GM21515 (cell line): ENCODE results near the gene RELN.
"Not testable (repeated sequence)": the region's sequence is repeated elsewhere in the genome, so short reads cannot be mapped to it uniquely, and the experiment has no call there.

Experiments used
- ATAC-seq: cut with Tn5 transposase; IDR thresholded peaks from one replicate; pipeline ENCODE4 v1.9.1; 2021; ENCODE audit not compliant: unreplicated experiment

RELN gene

DNA sequence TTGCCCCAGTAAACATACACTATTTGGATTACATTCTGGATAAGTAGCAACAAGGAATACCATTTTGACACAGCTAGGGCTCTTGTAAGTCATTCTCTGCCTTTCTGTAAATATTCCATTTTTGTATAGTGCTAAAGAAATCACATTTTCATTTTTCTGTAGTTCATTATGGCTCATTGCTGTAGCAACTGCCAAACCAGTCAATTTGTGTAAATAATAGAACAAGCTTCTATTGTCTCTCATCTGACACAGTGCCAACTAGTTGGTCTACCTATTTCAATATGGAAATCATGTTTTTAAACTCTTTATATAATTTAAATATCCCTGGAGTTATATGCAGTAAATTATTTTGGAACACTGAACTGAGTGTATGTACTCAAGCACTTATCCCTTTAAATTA, 193.7 kb downstream of the RELN start:
- ATAC-seq: no peak

DNA sequence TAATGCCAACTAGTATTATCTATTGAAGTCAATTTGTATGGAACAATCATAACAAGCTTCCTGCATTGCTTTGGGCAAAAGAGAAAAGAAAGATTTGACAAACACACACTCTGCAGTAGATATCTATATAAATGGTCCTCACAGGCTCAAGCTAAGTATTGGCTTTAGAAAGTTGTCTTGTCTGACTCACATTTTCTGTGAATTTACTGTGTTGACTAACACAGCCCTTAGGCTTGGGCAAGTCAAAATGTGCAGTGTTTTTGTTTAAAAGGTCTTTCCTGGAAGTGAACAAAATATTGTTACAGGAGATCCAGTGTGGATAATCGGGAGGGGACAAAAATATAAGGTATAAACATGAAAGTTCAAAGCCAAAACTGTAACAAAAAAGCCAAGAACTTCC, 194.4 kb downstream of the RELN start:
- ATAC-seq: no peak

GRCh38 chr7:103794424-103794823, 195.0 kb downstream of the RELN start:
- ATAC-seq: no peak

- no peak for ATAC-seq
Observed at GRCh38 chr7:103793614-103794013, 195.8 kb downstream of the RELN start.

GRCh38 chr7:103791894-103792293, 197.6 kb downstream of the RELN start:
- no peak for ATAC-seq

- not testable (repeated sequence) for ATAC-seq
Observed at GRCh38 chr7:103787041-103787440, 202.4 kb downstream of the RELN start.

GRCh38 chr7:103784646-103785286, 204.7 kb downstream of the RELN start:
- ATAC-seq: no peak

GRCh38 chr7:103781409-103781808, 208.0 kb downstream of the RELN start:
- no peak for ATAC-seq

GRCh38 chr7:103780561-103780960, 208.9 kb downstream of the RELN start:
- ATAC-seq: not testable (repeated sequence)

DNA sequence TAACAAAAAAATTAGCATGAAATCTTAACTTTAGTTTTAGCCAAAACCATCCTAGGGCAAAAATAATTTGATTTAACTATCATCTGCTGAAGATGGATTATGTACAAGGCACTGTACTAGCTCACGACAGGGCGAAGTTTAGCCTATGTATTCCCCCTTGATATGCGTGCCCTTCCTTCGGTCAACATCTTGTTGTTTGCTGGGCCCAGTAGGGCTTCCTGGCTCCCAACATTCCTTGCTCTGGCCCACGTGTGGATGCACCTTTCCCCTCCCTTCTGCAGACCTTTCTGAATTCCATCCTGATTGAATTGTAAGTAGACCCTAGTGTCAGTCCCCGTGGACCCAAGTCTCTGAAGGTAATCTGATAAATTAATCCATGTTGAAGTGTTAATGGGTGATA, 212.0 kb downstream of the RELN start:
- ATAC-seq: no peak

DNA sequence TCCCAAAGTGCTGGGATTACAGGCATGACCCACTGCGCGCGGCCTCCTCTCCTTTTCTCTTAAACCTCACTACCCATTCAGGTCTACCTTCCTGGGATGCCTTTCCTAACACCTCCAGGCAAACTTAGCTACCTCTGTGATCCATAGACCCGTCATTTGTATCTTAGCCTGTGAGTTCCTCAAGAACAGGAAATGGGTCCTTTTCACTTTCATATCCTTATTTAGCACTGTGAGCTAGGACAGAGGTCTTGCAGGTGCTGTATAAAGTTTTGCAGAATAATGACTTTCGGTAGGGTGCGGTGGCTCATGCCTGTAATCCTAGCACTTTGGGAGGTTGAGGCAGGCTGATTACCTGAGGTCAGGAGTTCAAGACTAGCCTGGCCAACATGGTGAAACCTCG, 215.7 kb downstream of the RELN start:
- ATAC-seq: no peak

- ATAC-seq: no peak
Observed at GRCh38 chr7:103772171-103772773, 217.2 kb downstream of the RELN start.

GRCh38 chr7:103771294-103771693, 218.2 kb downstream of the RELN start:
- ATAC-seq: no peak

DNA sequence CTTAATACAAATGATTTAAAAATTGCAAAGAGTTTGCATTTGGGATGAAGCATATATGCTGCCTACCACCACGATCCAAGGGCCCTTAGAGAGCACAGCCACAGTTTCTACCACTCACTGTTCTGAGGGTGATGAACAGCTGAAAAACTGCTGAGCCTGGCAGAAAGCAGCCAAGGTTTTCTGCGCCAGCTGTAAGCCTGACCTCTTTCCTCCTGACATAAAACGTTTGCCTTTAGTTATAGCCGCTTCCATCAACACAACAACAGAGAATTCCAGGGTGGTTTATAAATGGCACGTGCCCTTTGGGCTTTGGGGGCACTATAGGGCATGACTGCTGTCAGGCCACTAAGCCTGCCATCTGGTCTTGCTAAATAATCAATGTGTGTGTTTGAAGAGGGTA, 222.8 kb downstream of the RELN start:
- no peak for ATAC-seq

DNA sequence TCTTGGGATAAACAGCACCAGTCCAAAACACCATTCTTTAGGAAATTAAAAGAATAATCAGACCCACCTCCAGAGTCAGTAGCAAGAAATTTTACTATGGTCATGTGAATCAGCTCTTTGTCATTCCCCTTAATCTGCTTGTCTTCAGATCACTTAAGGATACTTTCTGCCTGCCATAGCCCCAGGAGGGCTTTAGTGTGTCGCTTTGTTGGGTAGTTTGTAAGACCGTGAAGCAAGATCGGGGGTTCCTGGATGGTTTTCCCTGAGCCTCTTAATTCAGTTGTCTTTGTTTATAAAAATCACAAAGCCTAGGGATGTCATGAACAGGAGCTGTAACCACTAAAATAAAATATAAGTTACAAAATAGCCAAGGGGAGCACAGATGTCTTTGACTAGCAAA, 223.6 kb downstream of the RELN start:
- no peak for ATAC-seq

GRCh38 chr7:103764901-103765300, 224.6 kb downstream of the RELN start:
- ATAC-seq: no peak

GRCh38 chr7:103762877-103763276, 226.6 kb downstream of the RELN start:
- no peak for ATAC-seq

DNA sequence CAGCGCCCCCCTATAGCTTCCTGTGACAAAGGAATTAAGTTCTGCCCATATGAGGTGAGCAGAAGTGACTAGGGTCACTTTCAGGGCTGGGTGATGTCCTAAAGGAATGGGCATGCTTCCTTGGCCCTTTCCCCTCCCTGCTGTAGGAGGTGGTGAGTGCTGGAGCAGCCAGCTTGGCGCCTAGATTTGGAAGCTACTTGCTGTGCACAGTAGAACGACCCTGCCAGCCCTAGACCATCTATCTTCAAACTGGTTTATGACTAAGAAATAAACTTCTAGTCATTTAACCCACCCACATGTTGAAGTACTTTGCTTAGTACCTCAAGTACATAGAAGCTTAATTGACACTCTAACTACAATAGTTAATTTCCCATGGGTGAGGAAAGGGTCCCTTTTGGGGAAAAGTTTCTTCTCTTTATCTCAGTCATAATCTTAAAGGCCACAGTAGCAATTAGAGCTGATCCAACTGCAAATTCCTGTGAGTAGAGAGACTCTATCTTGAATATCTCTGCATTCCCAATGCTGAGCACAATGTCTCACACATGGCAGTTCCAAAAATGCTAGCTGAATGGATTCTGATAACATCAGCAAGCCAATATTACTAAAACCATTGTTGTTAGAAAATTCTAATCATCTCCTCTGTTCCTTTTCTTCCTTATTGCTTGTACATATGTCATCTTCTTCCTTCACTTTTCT, 227.2 kb downstream of the RELN start:
- ATAC-seq: no peak

DNA sequence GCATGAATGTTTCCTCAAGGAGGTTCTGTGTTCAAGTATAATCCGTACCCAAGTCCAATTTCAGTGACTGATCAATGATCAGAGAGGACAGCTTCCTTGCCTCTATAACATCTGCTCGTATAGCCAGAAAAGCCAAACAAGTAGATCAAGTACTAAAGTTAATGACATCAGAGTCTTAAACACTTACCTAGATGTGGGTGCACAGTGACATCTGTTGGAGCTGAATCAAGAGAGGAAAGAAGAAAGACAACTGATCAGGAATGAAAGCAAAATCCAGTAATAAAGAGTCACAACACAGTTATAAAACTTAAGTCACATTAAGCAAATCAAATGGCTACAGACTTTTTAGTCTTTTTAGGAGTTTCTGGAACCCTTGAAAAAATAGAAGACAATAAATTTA, 236.5 kb downstream of the RELN start:
- ATAC-seq: no peak

GRCh38 chr7:103751311-103751880, 238.1 kb downstream of the RELN start:
- no peak for ATAC-seq

GRCh38 chr7:103748680-103749079, 240.8 kb downstream of the RELN start:
- ATAC-seq: no peak

GRCh38 chr7:103735377-103735776, 254.1 kb downstream of the RELN start:
- ATAC-seq: no peak
